Kidney (tissue), 14 donors: ENCODE results near the gene RAF1. TPM values are rescaled to one million over a fixed set of nuclear protein-coding genes. Genes with fewer than 3 reads are reported as not detected.

Experiments used
- DNase-seq, 5 donors: peaks; one replicate each; pipeline ENCODE4 v3.0.0-alpha.2; 2013 to 2020
- FAIRE-seq: peaks from 2 replicates; lab custom pipeline; 2012; peaks lifted over from hg19 to GRCh38; lab: Jason Lieb, UNC
- H3K27ac ChIP-seq, 2 donors: one replicate each; pipeline ENCODE4 v1.7.0; 2013; ENCODE audit warnings: low read depth in 2 of 2, low read length in 2 of 2, inconsistent platforms in 1 of 2
- H3K27me3 ChIP-seq: one replicate; pipeline ENCODE4 v1.7.1; 2013; ENCODE audit warnings: low read length, inconsistent platforms; ENCODE audit not compliant: control insufficient read depth, insufficient read depth
- H3K36me3 ChIP-seq, 3 donors: one replicate each; pipeline versions ENCODE4 v1.7.0 to v1.7.1; 2013; ENCODE audit warnings: low read length in 3 of 3, control low read depth in 1 of 3, inconsistent platforms in 1 of 3; ENCODE audit not compliant: insufficient read depth in 3 of 3, control insufficient read depth in 2 of 3
- H3K4me1 ChIP-seq, 3 donors: one replicate each; pipeline versions ENCODE4 v1.7.0 to v1.7.1; 2013; ENCODE audit warnings: low read length in 3 of 3, inconsistent platforms in 1 of 3, low read depth in 1 of 3; ENCODE audit not compliant: control insufficient read depth in 2 of 3, insufficient read depth in 2 of 3
- H3K4me3 ChIP-seq, 3 donors: one replicate each; pipeline versions ENCODE4 v1.7.0 to v1.8.1; 2013; ENCODE audit warnings: low read length in 3 of 3, control low read depth in 1 of 3, inconsistent platforms in 1 of 3
- H3K9ac ChIP-seq, 3 donors: one replicate each; pipeline versions ENCODE4 v1.7.0 to v1.7.1; 2013; ENCODE audit warnings: low read length in 3 of 3, control low read depth in 1 of 3, inconsistent platforms in 1 of 3
- H3K9me3 ChIP-seq, 3 donors: one replicate each; pipeline versions ENCODE4 v1.7.0 to v1.7.1; 2013; ENCODE audit warnings: low read length in 3 of 3, control low read depth in 1 of 3, inconsistent platforms in 1 of 3; ENCODE audit not compliant: control insufficient read depth in 2 of 3, insufficient read depth in 1 of 3
- CTCF ChIP-seq: IDR thresholded peaks from 3 replicates; pipeline ENCODE4 v1.5.1; 2012; ENCODE audit warnings: mild to moderate bottlenecking, moderate library complexity, borderline replicate concordance; ENCODE audit not compliant: insufficient read depth; ENCODE audit errors: extremely low read depth
- intact Hi-C: fragments of 100-400 bp; cut with DNase I; formaldehyde crosslinking; loops from one replicate; pipeline ENCODE4 v1.11.1; 2022
- polyA plus RNA-seq: library from polyadenylated mRNA; stranded (reverse); fragments of 350-450 nt; fragmentation: Illumina TruSeq; extraction: RNeasy Lipid Tissue Mini Kit (QIAGEN cat#74804); gene quantifications from one replicate; pipeline ENCODE4 v1.2.3, GENCODE V29; 2014; ENCODE audit warnings: low read depth, low replicate concordance; ENCODE audit not compliant: insufficient read depth
- total RNA-seq: library from RNA; stranded (reverse); fragmentation: NEBNext Ultra II Directional; extraction: Animal tissue kit (Norgen Biotek cat#: 25700); gene quantifications from one replicate; pipeline ENCODE4 v1.2.1, GENCODE V29; 2021
- donor health status: control.
- donor health status: control.
- donor health status: control.
- donor health status: control.
- donor health status: control.
- donor health status: DM: yes; HTN: yes; CAD: no.
- donor health status: Normal renal cell carcinoma (clear cell type).

The RAF1 gene
- total and polyA plus RNA-seq, 2 donors from 2014 or later = 53.0 to 79.6 TPM

- intact Hi-C loops = no loop called here
- no peak for TF ChIP-seq CTCF
- DNase-seq (no peak), FAIRE-seq (no peak)
- Histone ChIP-seq H3K27me3 (no peaks in the 10 kb centered on the region), H3K27ac (no peak overlapping the region), H3K9ac (no peak overlapping the region), H3K36me3 (peaks cover 6 to 54% (median 39%) of the 10 kb centered on the region in 3 donors), H3K4me1 (peaks cover 0 to 7% (median 0%) of the 10 kb centered on the region in 3 donors), H3K4me3 (no peak overlapping the region), H3K9me3 (no peaks in the 10 kb centered on the region)
Measured at GRCh38 chr3:12585970-12586369, 77.9 kb downstream of the RAF1 start.

- peaks cover 0 to 7% (median 0%) of the 10 kb centered on the region in 3 donors for H3K4me1 ChIP-seq
- no peak for TF ChIP-seq CTCF
- H3K4me3 ChIP-seq = no peak overlapping the region
- intact Hi-C loops = no loop called here
- peaks cover 6 to 49% (median 34%) of the 10 kb centered on the region in 3 donors for H3K36me3 ChIP-seq
- H3K9me3 ChIP-seq = no peaks in the 10 kb centered on the region
- H3K27me3 ChIP-seq = no peaks in the 10 kb centered on the region
- no peak overlapping the region for H3K27ac ChIP-seq
- H3K9ac ChIP-seq = no peak overlapping the region
- DNase-seq = no peak
- FAIRE-seq = no peak
Measured at GRCh38 chr3:12585181-12585580, 78.7 kb downstream of the RAF1 start.

- no peak for TF ChIP-seq CTCF
- H3K9ac ChIP-seq = no peak overlapping the region
- H3K27ac ChIP-seq = peak overlapping the region in 1 of 2 donors; percentile 14
- DNase-seq = no peak
- no peaks in the 10 kb centered on the region for H3K9me3 ChIP-seq
- no peak for FAIRE-seq
- intact Hi-C loops = no loop called here
- H3K4me1 ChIP-seq = peaks cover 0 to 7% (median 0%) of the 10 kb centered on the region in 3 donors
- H3K27me3 ChIP-seq = no peaks in the 10 kb centered on the region
- H3K4me3 ChIP-seq = no peak overlapping the region
- peaks cover 6 to 44% (median 35%) of the 10 kb centered on the region in 3 donors for H3K36me3 ChIP-seq
Measured at GRCh38 chr3:12584083-12584482, 79.8 kb downstream of the RAF1 start.

- TF ChIP-seq CTCF = no peak
- peaks cover 6 to 38% (median 29%) of the 10 kb centered on the region in 3 donors for H3K36me3 ChIP-seq
- H3K9me3 ChIP-seq = no peaks in the 10 kb centered on the region
- no peak overlapping the region for H3K9ac ChIP-seq
- FAIRE-seq = peak; percentile 57
- no peaks in the 10 kb centered on the region for H3K27me3 ChIP-seq
- intact Hi-C loops = no loop called here
- no peak overlapping the region for H3K27ac ChIP-seq
- peaks cover 0 to 7% (median 0%) of the 10 kb centered on the region in 3 donors for H3K4me1 ChIP-seq
- DNase-seq = no peak
- H3K4me3 ChIP-seq = no peak overlapping the region
Measured at GRCh38 chr3:12583280-12583679, 80.6 kb downstream of the RAF1 start.
